ENCODE results near the gene MYH3.

DNA sequence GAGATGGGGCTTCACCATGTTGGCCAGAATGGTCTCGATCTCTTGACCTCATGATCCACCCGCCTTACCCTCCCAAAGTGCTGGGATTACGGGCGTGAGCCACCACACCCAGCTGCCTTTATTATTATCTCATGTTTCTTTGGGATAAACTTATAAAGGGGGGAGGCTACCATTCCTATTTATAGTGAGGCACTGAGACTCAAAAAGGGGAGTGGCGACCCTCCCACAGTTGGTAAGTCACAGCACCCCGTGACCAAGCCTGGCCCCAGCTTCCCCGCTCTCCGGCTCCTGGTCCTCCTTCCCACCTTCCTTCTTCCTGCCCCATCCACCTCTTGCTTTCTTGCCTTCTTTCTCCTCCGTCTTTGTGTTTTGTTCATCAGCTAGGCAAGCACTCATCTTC lies 5.2 kb downstream of the MYH3 start:
- no peak for TF ChIP-seq POLR2AphosphoS5 (IDR thresholded peaks at IDR 0.05; ENCODE audit: low read depth)
- TF ChIP-seq, protein P1, sequence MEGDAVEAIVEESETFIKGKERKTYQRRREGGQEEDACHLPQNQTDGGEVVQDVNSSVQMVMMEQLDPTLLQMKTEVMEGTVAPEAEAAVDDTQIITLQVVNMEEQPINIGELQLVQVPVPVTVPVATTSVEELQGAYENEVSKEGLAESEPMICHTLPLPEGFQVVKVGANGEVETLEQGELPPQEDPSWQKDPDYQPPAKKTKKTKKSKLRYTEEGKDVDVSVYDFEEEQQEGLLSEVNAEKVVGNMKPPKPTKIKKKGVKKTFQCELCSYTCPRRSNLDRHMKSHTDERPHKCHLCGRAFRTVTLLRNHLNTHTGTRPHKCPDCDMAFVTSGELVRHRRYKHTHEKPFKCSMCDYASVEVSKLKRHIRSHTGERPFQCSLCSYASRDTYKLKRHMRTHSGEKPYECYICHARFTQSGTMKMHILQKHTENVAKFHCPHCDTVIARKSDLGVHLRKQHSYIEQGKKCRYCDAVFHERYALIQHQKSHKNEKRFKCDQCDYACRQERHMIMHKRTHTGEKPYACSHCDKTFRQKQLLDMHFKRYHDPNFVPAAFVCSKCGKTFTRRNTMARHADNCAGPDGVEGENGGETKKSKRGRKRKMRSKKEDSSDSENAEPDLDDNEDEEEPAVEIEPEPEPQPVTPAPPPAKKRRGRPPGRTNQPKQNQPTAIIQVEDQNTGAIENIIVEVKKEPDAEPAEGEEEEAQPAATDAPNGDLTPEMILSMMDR (IDR thresholded peaks at IDR 0.05; ENCODE audit: insufficient read depth, low read length) = no peak
